H1 (cell line): ENCODE results near the gene MRPL20. TPM values are rescaled to one million over a fixed set of nuclear protein-coding genes. Genes with fewer than 3 reads are reported as not detected.

ENCODE experiments used
- CTCF ChIA-PET: fragments of 300-600 bp; sonication (Branson Sonifier 250); formaldehyde crosslinking; loops from one replicate; lab custom pipeline; 2021; ENCODE audit not compliant: partially characterized antibody; lab: Charles Lee
- POLR2A ChIA-PET: fragments of 300-600 bp; sonication (Branson Sonifier 250); formaldehyde crosslinking; loops from one replicate; lab custom pipeline; 2021; ENCODE audit warnings: inconsistent platforms; ENCODE audit not compliant: partially characterized antibody; lab: Charles Lee
- DNase-seq, 2 experiments: peaks; one replicate each; pipeline versions ENCODE4 v3.0.0 to v3.0.0-alpha.2; 2010 to 2022; ENCODE audit warnings: low spot score in 2 of 2, low read depth in 1 of 2, mixed read lengths in 1 of 2
- FAIRE-seq: peaks from 2 replicates; lab custom pipeline; 2011; peaks lifted over from hg19 to GRCh38; lab: Jason Lieb, UNC
- H2AFZ ChIP-seq: 2 replicates; pipeline ENCODE4 v1.8.1; 2012; ENCODE audit warnings: low read length, inconsistent platforms
- H2AK5ac ChIP-seq: 2 replicates; pipeline ENCODE4 v1.6.1; 2013; ENCODE audit warnings: low read depth, low read length
- H2BK120ac ChIP-seq: replicated peaks from 2 replicates; pipeline ENCODE3; 2013; ENCODE audit warnings: low read depth, low read length, inconsistent platforms
- H2BK12ac ChIP-seq: 2 replicates; pipeline ENCODE4 v1.6.1; 2013; ENCODE audit warnings: low read depth, low read length
- H2BK15ac ChIP-seq: 2 replicates; pipeline ENCODE4 v1.6.1; 2013; ENCODE audit warnings: low read length
- H2BK20ac ChIP-seq: 2 replicates; pipeline ENCODE4 v1.6.1; 2013; ENCODE audit warnings: low read length
- H2BK5ac ChIP-seq: 2 replicates; pipeline ENCODE4 v1.6.1; 2013; ENCODE audit warnings: low read depth, low read length
- H3K14ac ChIP-seq: 2 replicates; pipeline ENCODE4 v1.6.1; 2013; ENCODE audit warnings: inconsistent platforms; ENCODE audit not compliant: insufficient read length
- H3K18ac ChIP-seq: 2 replicates; pipeline ENCODE4 v1.6.1; 2013; ENCODE audit warnings: low read length; ENCODE audit errors: extremely low read depth
- H3K23ac ChIP-seq: 2 replicates; pipeline ENCODE4 v1.6.1; 2013; ENCODE audit warnings: inconsistent platforms; ENCODE audit not compliant: insufficient read length
- H3K23me2 ChIP-seq: 2 replicates; pipeline ENCODE4 v1.6.1; 2013; ENCODE audit warnings: low read depth, low read length
- H3K27ac ChIP-seq: 2 replicates; pipeline ENCODE4 v1.6.1; 2011; ENCODE audit warnings: low read depth, low read length, inconsistent platforms
- H3K27me3 ChIP-seq, 4 experiments: replicated peaks in 1 of 4; 1 replicate in 1 of 4; 2 replicates in 3 of 4; pipeline versions ENCODE4 v1.6.1 to v1.8.1; 2011 to 2013; ENCODE audit warnings: low read length in 3 of 4, mild to moderate bottlenecking in 3 of 4, inconsistent platforms in 2 of 4, mixed read lengths in 2 of 4, moderate library complexity in 1 of 4; ENCODE audit not compliant: control insufficient read depth in 3 of 4, insufficient read depth in 3 of 4; ENCODE audit errors: extremely low read depth in 1 of 4
- H3K36me3 ChIP-seq, 4 experiments: 2 replicates each; pipeline versions ENCODE4 v1.6.1 to v1.8.1; 2011 to 2013; ENCODE audit warnings: mild to moderate bottlenecking in 4 of 4, low read length in 3 of 4, moderate library complexity in 2 of 4, control low read depth in 1 of 4, inconsistent platforms in 1 of 4; ENCODE audit not compliant: insufficient read depth in 4 of 4, control insufficient read depth in 2 of 4
- H3K4ac ChIP-seq: replicated peaks from 2 replicates; pipeline ENCODE3; 2013; ENCODE audit warnings: low read length, low read depth, mixed read lengths, inconsistent platforms; ENCODE audit not compliant: insufficient read length
- H3K4me1 ChIP-seq, 4 experiments: replicated peaks in 1 of 4; 1 replicate in 1 of 4; 2 replicates in 3 of 4; pipeline versions ENCODE4 v1.6.1 to v1.8.1; 2011 to 2013; ENCODE audit warnings: low read length in 3 of 4, inconsistent platforms in 2 of 4, mixed read lengths in 1 of 4; ENCODE audit not compliant: insufficient read depth in 4 of 4, control insufficient read depth in 3 of 4
- H3K4me2 ChIP-seq, 2 experiments: 2 replicates each; pipeline versions ENCODE4 v1.6.1 to v1.8.1; 2011 to 2013; ENCODE audit warnings: low read depth in 2 of 2, low read length in 2 of 2, control low read depth in 1 of 2, inconsistent platforms in 1 of 2, mild to moderate bottlenecking in 1 of 2; ENCODE audit not compliant: insufficient read depth in 1 of 2
- H3K4me3 ChIP-seq, 4 experiments: fragments of 200-600, 300-600 bp in 1 of 4; sonication (generic), shearing (Covaris generic), sonication (Bioruptor Twin) in 1 of 4; 2 replicates each; pipeline versions ENCODE4 v1.5.1 to v1.8.1; 2011 to 2016; ENCODE audit warnings: low read length in 4 of 4, low read depth in 3 of 4, control low read depth in 2 of 4, inconsistent platforms in 2 of 4, mild to moderate bottlenecking in 2 of 4, mixed read lengths in 1 of 4, moderate library complexity in 1 of 4; ENCODE audit not compliant: insufficient read depth in 2 of 4; ENCODE audit errors: extremely low read depth in 1 of 4
- H3K56ac ChIP-seq: replicated peaks from 2 replicates; pipeline ENCODE3; 2013; ENCODE audit warnings: low read depth, mild to moderate bottlenecking, mixed read lengths, low read length, inconsistent platforms; ENCODE audit not compliant: insufficient read length
- H3K79me1 ChIP-seq: 2 replicates; pipeline ENCODE4 v1.6.1; 2013; ENCODE audit warnings: low read depth, low read length, control low read depth
- H3K79me2 ChIP-seq, 2 experiments: 2 replicates each; pipeline versions ENCODE4 v1.6.1 to v1.8.1; 2012 to 2013; ENCODE audit warnings: low read length in 2 of 2, mild to moderate bottlenecking in 2 of 2, inconsistent platforms in 1 of 2; ENCODE audit not compliant: insufficient read depth in 2 of 2, control insufficient read depth in 1 of 2
- H3K9ac ChIP-seq, 4 experiments: replicated peaks in 1 of 4; 1 replicate in 1 of 4; 2 replicates in 3 of 4; pipeline versions ENCODE4 v1.6.1 to v1.8.1; 2011 to 2013; ENCODE audit warnings: low read depth in 3 of 4, low read length in 3 of 4, control low read depth in 2 of 4, mild to moderate bottlenecking in 2 of 4, moderate library complexity in 2 of 4, inconsistent platforms in 1 of 4; ENCODE audit errors: extremely low read depth in 1 of 4
- H3K9me3 ChIP-seq, 2 experiments: 2 replicates each; pipeline versions ENCODE4 v1.6.1 to v1.8.1; 2012 to 2013; ENCODE audit warnings: mild to moderate bottlenecking in 2 of 2, moderate library complexity in 2 of 2, control low read depth in 1 of 2, inconsistent platforms in 1 of 2, low read depth in 1 of 2, low read length in 1 of 2, mixed read lengths in 1 of 2; ENCODE audit not compliant: insufficient read depth in 2 of 2
- H4K20me1 ChIP-seq, 2 experiments: replicated peaks in 1 of 2; 2 replicates each; pipeline versions ENCODE3 to v1.8.1; 2011 to 2013; ENCODE audit warnings: inconsistent platforms in 2 of 2, low read length in 2 of 2, mild to moderate bottlenecking in 1 of 2; ENCODE audit not compliant: insufficient read depth in 2 of 2, control insufficient read depth in 1 of 2
- H4K5ac ChIP-seq: 2 replicates; pipeline ENCODE4 v1.6.1; 2013; ENCODE audit warnings: low read length, low read depth, mixed read lengths, inconsistent platforms; ENCODE audit not compliant: insufficient read length
- H4K8ac ChIP-seq: 2 replicates; pipeline ENCODE4 v1.8.0; 2013; ENCODE audit warnings: mild to moderate bottlenecking, moderate library complexity, low read length, inconsistent platforms; ENCODE audit not compliant: insufficient read depth; ENCODE audit errors: extremely low read depth
- H4K91ac ChIP-seq: replicated peaks from 2 replicates; pipeline ENCODE3; 2013; ENCODE audit warnings: low read length, mixed read lengths, inconsistent platforms; ENCODE audit not compliant: insufficient read length
- FOSL1 ChIP-seq: IDR thresholded peaks from 2 replicates; pipeline ENCODE4 v1.6.1; 2011; ENCODE audit warnings: mild to moderate bottlenecking, low read depth, low read length, moderate library complexity; ENCODE audit not compliant: insufficient read depth
- POLR2A ChIP-seq, 2 experiments: IDR thresholded peaks; 1 replicate in 1 of 2; 2 replicates in 1 of 2; pipeline ENCODE4 v1.6.1; 2011; ENCODE audit warnings: low read depth in 2 of 2, low read length in 2 of 2, mild to moderate bottlenecking in 2 of 2; ENCODE audit errors: control extremely low read depth in 1 of 2
- WGBS, 2 experiments: shearing (Covaris generic) in 1 of 2; methylation state at CpG; one replicate each; pipeline versions ENCODE4 v1.1.6 to v1.1.7; 2013 to 2015; ENCODE audit warnings: low lambda C conversion rate in 2 of 2, mixed read lengths in 2 of 2, inconsistent platforms in 1 of 2, low coverage in 1 of 2, missing lambda C conversion rate in 1 of 2; ENCODE audit not compliant: insufficient replicate concordance in 2 of 2, insufficient coverage in 1 of 2, insufficient read length in 1 of 2; ENCODE audit errors: extremely low coverage in 1 of 2, missing lambda C conversion rate in 1 of 2; 5-methylcytosine and 5-hydroxymethylcytosine counted together
- polyA plus RNA-seq, 7 experiments: library from polyadenylated mRNA; depleted of rRNA in 3 of 7; stranded (reverse) in 5 of 7; unstranded in 2 of 7; fragments of >200 nt in 5 of 7; fragments of 200-250 nt in 2 of 7; gene quantifications; 1 replicate in 5 of 7; 2 replicates in 1 of 7; 4 replicates in 1 of 7; pipeline versions ENCODE4 v1.2.1 to v1.2.3, GENCODE V29; 2011 to 2013; ENCODE audit warnings: missing spikeins in 2 of 7, mixed read lengths in 2 of 7
- total RNA-seq: library from RNA; stranded (reverse); fragmentation: NEBNext Ultra II Directional; extraction: Animal tissue kit (Norgen Biotek cat#: 25700); gene quantifications from 2 replicates; pipeline ENCODE4 v1.2.1, GENCODE V29; 2021

Gene MRPL20
- total and polyA plus RNA-seq, 2 of the 8 experiments (the other 6 are each of a cell fraction or from before 2014, with no cell fraction given) = 126 to 151 TPM

DNA sequence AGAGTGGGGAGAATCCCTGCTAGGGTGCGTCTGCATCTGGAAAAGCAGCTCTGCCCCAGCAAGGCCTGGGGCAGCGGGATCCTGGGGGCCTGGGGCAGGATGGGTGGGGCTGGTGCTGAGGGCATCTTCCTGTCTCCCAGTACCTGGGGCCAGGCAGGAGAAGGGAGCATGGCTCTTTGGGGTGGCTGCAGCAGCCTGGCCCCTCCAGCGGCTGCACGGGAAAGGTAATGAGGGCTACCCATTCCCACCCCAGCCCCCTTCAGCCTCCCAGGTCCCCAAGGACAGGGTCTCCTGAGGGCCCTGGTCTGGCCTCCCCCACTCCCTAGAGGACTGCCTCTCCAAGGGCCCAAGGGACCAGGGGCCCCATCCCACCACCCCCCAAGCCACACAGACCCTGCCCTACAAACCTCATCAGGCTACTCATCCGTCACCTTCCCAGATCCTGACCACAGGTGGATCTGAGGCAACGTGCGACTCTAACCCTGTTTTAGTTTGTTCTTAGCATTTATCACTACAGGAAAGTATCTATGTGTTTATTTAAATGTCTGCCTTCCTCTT, 14.9 kb upstream of the MRPL20 start:
- Histone ChIP-seq H2AFZ (no peak overlapping the region), H2BK120ac (no peak overlapping the region), H4K91ac (no peak overlapping the region), H3K23ac (no peak overlapping the region), H3K79me1 (no peaks in the 10 kb centered on the region), H2BK5ac (peak overlapping the region; percentile 77), H3K4me1 (peaks cover 0 to 41% (median 33%) of the 10 kb centered on the region in 4 experiments; a peak in 6 of 7 replicates), H2AK5ac (peak overlapping the region; percentile 54; the same call in 1 of the 2 replicates), H3K4ac (no peak overlapping the region), H3K23me2 (peaks cover 10% of the 10 kb centered on the region; the same call in 1 of the 2 replicates), H3K56ac (no peak overlapping the region), H3K79me2 (no peaks in the 10 kb centered on the region), H3K18ac (0 out of 2 replicates have a peak overlapping the region, but pooled peaks have one; percentile 51), H3K4me3 (no peak overlapping the region), H3K4me2 (peak overlapping the region in 1 of 2 experiments; percentile 27; a peak in 1 of 4 replicates), H3K27me3 (no peaks in the 10 kb centered on the region; a peak in 2 of 7 replicates), H2BK12ac (peak overlapping the region; percentile 40; the same call in 1 of the 2 replicates), H2BK15ac (no peak overlapping the region), H3K9ac (no peak overlapping the region), H3K14ac (no peak overlapping the region), H2BK20ac (peak overlapping the region; percentile 24; the same call in 1 of the 2 replicates), H3K36me3 (no peaks in the 10 kb centered on the region), H3K9me3 (no peaks in the 10 kb centered on the region), H4K8ac (no peak overlapping the region), H3K27ac (0 out of 2 replicates have a peak overlapping the region, but pooled peaks have one; percentile 2), H4K5ac (no peak overlapping the region), H4K20me1 (no peaks in the 10 kb centered on the region)
- DNase-seq (no peak), FAIRE-seq (no peak)
- no peak for TF ChIP-seq FOSL1
- no peak for TF ChIP-seq POLR2A (IDR thresholded peaks at IDR 0.05; ENCODE audit: control extremely low read depth in 1 of 2, low read depth in 2 of 2, low read length in 2 of 2)
- POLR2A ChIA-PET = interaction anchor here (0.6 to 22.9 kb wide), 6 partner anchors 11 to 36 kb away, joined by 3 to 515 read pairs (median 6); partner anchors contain the start of genes CCNL2, MRPL20 and VWA1
- CTCF ChIA-PET = interaction anchor here (1.6 to 2.9 kb wide), 2 partner anchors 16 to 19 kb away, joined by 4 to 12 read pairs; no protein-coding TSS in a partner anchor
- WGBS, 2 experiments = 91% methylated on average over 6 of the region's 7 CpGs; no CpG with 5 or more reads in 1 of the 2 experiments
